GM18868 (cell line): Measurements from ENCODE around the gene TES.
"Not testable (repeated sequence)": the region's sequence is repeated elsewhere in the genome, so short reads cannot be mapped to it uniquely, and the experiment has no call there.

Source experiments
- ATAC-seq: cut with Tn5 transposase; IDR thresholded peaks from one replicate; pipeline ENCODE4 v1.9.1; 2021; ENCODE audit warnings: mild to moderate bottlenecking, moderate library complexity; ENCODE audit not compliant: unreplicated experiment

Gene TES

GRCh38 chr7:116241291-116241690 is 31.0 kb downstream of the TES start:
- no peak for ATAC-seq

- no peak for ATAC-seq
These were observed 31.8 kb downstream of the TES start for GRCh38 chr7:116242178-116242577.

- ATAC-seq, result no peak
These were observed 32.4 kb downstream of the TES start for GRCh38 chr7:116242759-116243158.

- ATAC-seq, result not testable (repeated sequence)
These were observed 34.5 kb downstream of the TES start for GRCh38 chr7:116244803-116245202.

- no peak for ATAC-seq
These were observed 36.0 kb downstream of the TES start for GRCh38 chr7:116246357-116246756.

GRCh38 chr7:116249969-116250553 is 39.7 kb downstream of the TES start:
- ATAC-seq, result peak; percentile 83

- no peak for ATAC-seq
These were observed 41.3 kb downstream of the TES start for GRCh38 chr7:116251675-116252074.

- ATAC-seq, result no peak
These were observed 41.9 kb downstream of the TES start for GRCh38 chr7:116252249-116252648.

GRCh38 chr7:116257156-116257555 is 46.8 kb downstream of the TES start:
- ATAC-seq, result no peak

- ATAC-seq, result peak; percentile 57
These were observed 48.4 kb downstream of the TES start for GRCh38 chr7:116258734-116259133.

- ATAC-seq, result no peak
These were observed 49.0 kb downstream of the TES start for GRCh38 chr7:116259156-116259870.

- ATAC-seq, result no peak
These were observed 49.6 kb downstream of the TES start for GRCh38 chr7:116259871-116260440.

- ATAC-seq, result peak; percentile 50
These were observed 51.6 kb downstream of the TES start for GRCh38 chr7:116261904-116262303.

- no peak for ATAC-seq
These were observed 55.5 kb downstream of the TES start for GRCh38 chr7:116265881-116266280.

GRCh38 chr7:116269466-116269865 is 59.1 kb downstream of the TES start:
- no peak for ATAC-seq

GRCh38 chr7:116271161-116271913 is 61.0 kb downstream of the TES start:
- no peak for ATAC-seq

GRCh38 chr7:116271963-116272886 is 61.9 kb downstream of the TES start:
- ATAC-seq, result peak; percentile 95

- no peak for ATAC-seq
These were observed 63.1 kb downstream of the TES start for GRCh38 chr7:116273283-116273917.

- ATAC-seq, result no peak
These were observed 63.6 kb downstream of the TES start for GRCh38 chr7:116273918-116274301.

GRCh38 chr7:116277070-116277469 is 66.7 kb downstream of the TES start:
- ATAC-seq, result no peak
